Suprapubic skin (tissue), 4 donors: ENCODE data around the gene COL26A1. TPM values are rescaled to one million over a fixed set of nuclear protein-coding genes. Genes with fewer than 3 reads are reported as not detected.

ENCODE experiments used
- DNase-seq, 2 donors: peaks; one replicate each; pipeline ENCODE4 v3.0.0-alpha.2; 2019; ENCODE audit warnings: low spot score in 2 of 2
- H3K27ac ChIP-seq: fragments of 200-600 bp; sonication (generic); one replicate; pipeline ENCODE4 v1.5.1; 2019
- H3K27me3 ChIP-seq: fragments of 200-600 bp; sonication (generic); one replicate; pipeline ENCODE4 v1.5.1; 2019
- H3K36me3 ChIP-seq: fragments of 200-600 bp; sonication (generic); one replicate; pipeline ENCODE4 v1.5.1; 2019
- H3K4me1 ChIP-seq: fragments of 200-600 bp; sonication (generic); one replicate; pipeline ENCODE4 v1.5.1; 2019
- H3K4me3 ChIP-seq: fragments of 200-600 bp; sonication (generic); one replicate; pipeline ENCODE4 v1.5.1; 2019; ENCODE audit warnings: mild to moderate bottlenecking
- H3K9me3 ChIP-seq: fragments of 200-600 bp; sonication (generic); one replicate; pipeline ENCODE4 v1.5.1; 2019
- CTCF ChIP-seq, 2 donors: fragments of 200-600 bp in 1 of 2; fragments of 450-650 bp in 1 of 2; sonication (generic) in 1 of 2; IDR thresholded peaks; one replicate each; pipeline ENCODE4 v1.5.1; 2016 to 2019; ENCODE audit warnings: antibody characterized with exemption in 2 of 2, mild to moderate bottlenecking in 1 of 2, moderate library complexity in 1 of 2
- EP300 ChIP-seq: sonication (generic); formaldehyde crosslinking; IDR thresholded peaks from one replicate; pipeline ENCODE4 v1.6.1; 2017; ENCODE audit warnings: antibody characterized with exemption
- POLR2A ChIP-seq, 2 donors: fragments of 450-650 bp; IDR thresholded peaks; one replicate each; pipeline ENCODE4 v1.6.1; 2017; ENCODE audit warnings: antibody characterized with exemption in 2 of 2, mild to moderate bottlenecking in 2 of 2, moderate library complexity in 2 of 2
- POLR2AphosphoS5 ChIP-seq, 3 donors: sonication (generic); formaldehyde crosslinking; IDR thresholded peaks; one replicate each; pipeline ENCODE4 v1.6.1; 2017; ENCODE audit warnings: antibody characterized with exemption in 3 of 3
- WGBS: methylation state at CpG from one replicate; pipeline ENCODE4 v1.1.5; 2018; 5-methylcytosine and 5-hydroxymethylcytosine counted together
- total RNA-seq, 4 donors: library from RNA; depleted of rRNA; stranded (reverse); fragments of >200 nt; gene quantifications; one replicate each; pipeline ENCODE4 v1.1.0, GENCODE V29; 2016

The COL26A1 gene
- total RNA-seq, 4 donors from 2014 or later, result 1.1 TPM; not detected in 3

GRCh38 chr7:101545441-101546190, 182.9 kb downstream of the COL26A1 start:
- no peak for DNase-seq
- H3K36me3 ChIP-seq, result no peaks in the 10 kb centered on the region
- H3K9me3 ChIP-seq, result no peaks in the 10 kb centered on the region
- whole genome bisulfite sequencing, result 93% methylated on average over 6 of the region's 10 CpGs
- H3K4me1 ChIP-seq, result no peaks in the 10 kb centered on the region
- H3K27me3 ChIP-seq, result peaks cover 13% of the 10 kb centered on the region
- no peak overlapping the region for H3K4me3 ChIP-seq
- TF ChIP-seq EP300, result no peak
- no peak for TF ChIP-seq POLR2AphosphoS5 (IDR thresholded peaks at IDR 0.05)
- TF ChIP-seq POLR2A (IDR thresholded peaks at IDR 0.05), result no peak
- no peak for TF ChIP-seq CTCF (IDR thresholded peaks at IDR 0.05)
- no peak overlapping the region for H3K27ac ChIP-seq

- Histone ChIP-seq H3K9me3 (no peaks in the 10 kb centered on the region), H3K4me3 (no peak overlapping the region), H3K27me3 (peaks cover 9% of the 10 kb centered on the region), H3K36me3 (no peaks in the 10 kb centered on the region), H3K4me1 (no peaks in the 10 kb centered on the region), H3K27ac (no peak overlapping the region)
- TF ChIP-seq CTCF (IDR thresholded peaks at IDR 0.05) (no peak), POLR2A (IDR thresholded peaks at IDR 0.05) (no peak), EP300 (no peak), POLR2AphosphoS5 (IDR thresholded peaks at IDR 0.05) (no peak)
- peak in 1 of 2 donors; percentile 31 for DNase-seq
- 85% methylated on average over 2 of the region's 2 CpGs for WGBS
These were observed 183.7 kb downstream of the COL26A1 start for GRCh38 chr7:101546308-101546936.

- Histone ChIP-seq H3K27me3 (peaks cover 4% of the 10 kb centered on the region), H3K4me3 (no peak overlapping the region), H3K9me3 (no peaks in the 10 kb centered on the region), H3K27ac (no peak overlapping the region), H3K4me1 (no peaks in the 10 kb centered on the region), H3K36me3 (no peaks in the 10 kb centered on the region)
- DNase-seq, result peak in 1 of 2 donors; percentile 52
- TF ChIP-seq EP300, result no peak
- no peak for TF ChIP-seq POLR2A (IDR thresholded peaks at IDR 0.05)
- no peak for TF ChIP-seq POLR2AphosphoS5 (IDR thresholded peaks at IDR 0.05)
- no peak for TF ChIP-seq CTCF (IDR thresholded peaks at IDR 0.05)
- 73% methylated on average over 14 of the region's 17 CpGs for WGBS
These were observed 184.6 kb downstream of the COL26A1 start for GRCh38 chr7:101547022-101547915.

GRCh38 chr7:101547916-101548661, 185.4 kb downstream of the COL26A1 start:
- Histone ChIP-seq H3K27ac (no peak overlapping the region), H3K9me3 (no peaks in the 10 kb centered on the region), H3K4me1 (no peaks in the 10 kb centered on the region), H3K36me3 (no peaks in the 10 kb centered on the region), H3K4me3 (no peak overlapping the region), H3K27me3 (no peaks in the 10 kb centered on the region)
- no peak for TF ChIP-seq POLR2A (IDR thresholded peaks at IDR 0.05)
- no peak for TF ChIP-seq CTCF (IDR thresholded peaks at IDR 0.05)
- TF ChIP-seq EP300, result no peak
- no peak for TF ChIP-seq POLR2AphosphoS5 (IDR thresholded peaks at IDR 0.05)
- peak in 1 of 2 donors; percentile 46 for DNase-seq
- WGBS, result 59% methylated on average over 14 of the region's 14 CpGs
